Suprapubic skin (tissue), 4 donors: ENCODE data around the gene CST4.

ENCODE experiments used
- POLR2A ChIP-seq, 2 donors: fragments of 450-650 bp; IDR thresholded peaks; one replicate each; pipeline ENCODE4 v1.6.1; 2017; ENCODE audit warnings: antibody characterized with exemption in 2 of 2, mild to moderate bottlenecking in 2 of 2, moderate library complexity in 2 of 2
- POLR2AphosphoS5 ChIP-seq, 3 donors: sonication (generic); formaldehyde crosslinking; IDR thresholded peaks; one replicate each; pipeline ENCODE4 v1.6.1; 2017; ENCODE audit warnings: antibody characterized with exemption in 3 of 3
- TF ChIP-seq, protein P1 (sequence below), 2 donors: fragments of 200-600 bp in 1 of 2; fragments of 450-650 bp in 1 of 2; sonication (generic) in 1 of 2; IDR thresholded peaks; one replicate each; pipeline ENCODE4 v1.5.1; 2016 to 2019; ENCODE audit warnings: antibody characterized with exemption in 2 of 2, mild to moderate bottlenecking in 1 of 2, moderate library complexity in 1 of 2

DNA sequence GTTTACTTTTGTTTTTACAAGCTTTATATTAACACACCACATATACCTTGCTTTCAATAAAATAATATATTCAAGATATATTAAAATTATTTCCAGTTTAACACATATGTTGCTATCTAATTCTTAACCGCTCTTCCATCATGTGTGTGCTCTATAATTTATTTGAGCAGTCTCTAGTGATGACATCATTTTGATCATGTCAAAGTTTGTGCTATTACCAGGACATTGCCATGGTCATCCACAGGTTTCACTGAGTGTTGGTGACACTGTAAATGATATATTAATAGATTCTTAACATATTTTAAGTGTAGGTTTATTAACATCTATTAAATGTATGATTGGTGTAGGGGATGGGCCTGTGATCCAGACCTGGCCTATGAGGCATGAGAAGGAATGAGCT is 17.1 kb upstream of the CST4 start:
- TF ChIP-seq, protein P1, sequence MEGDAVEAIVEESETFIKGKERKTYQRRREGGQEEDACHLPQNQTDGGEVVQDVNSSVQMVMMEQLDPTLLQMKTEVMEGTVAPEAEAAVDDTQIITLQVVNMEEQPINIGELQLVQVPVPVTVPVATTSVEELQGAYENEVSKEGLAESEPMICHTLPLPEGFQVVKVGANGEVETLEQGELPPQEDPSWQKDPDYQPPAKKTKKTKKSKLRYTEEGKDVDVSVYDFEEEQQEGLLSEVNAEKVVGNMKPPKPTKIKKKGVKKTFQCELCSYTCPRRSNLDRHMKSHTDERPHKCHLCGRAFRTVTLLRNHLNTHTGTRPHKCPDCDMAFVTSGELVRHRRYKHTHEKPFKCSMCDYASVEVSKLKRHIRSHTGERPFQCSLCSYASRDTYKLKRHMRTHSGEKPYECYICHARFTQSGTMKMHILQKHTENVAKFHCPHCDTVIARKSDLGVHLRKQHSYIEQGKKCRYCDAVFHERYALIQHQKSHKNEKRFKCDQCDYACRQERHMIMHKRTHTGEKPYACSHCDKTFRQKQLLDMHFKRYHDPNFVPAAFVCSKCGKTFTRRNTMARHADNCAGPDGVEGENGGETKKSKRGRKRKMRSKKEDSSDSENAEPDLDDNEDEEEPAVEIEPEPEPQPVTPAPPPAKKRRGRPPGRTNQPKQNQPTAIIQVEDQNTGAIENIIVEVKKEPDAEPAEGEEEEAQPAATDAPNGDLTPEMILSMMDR (IDR thresholded peaks at IDR 0.05): no peak
- TF ChIP-seq POLR2A (IDR thresholded peaks at IDR 0.05): no peak
- no peak for TF ChIP-seq POLR2AphosphoS5 (IDR thresholded peaks at IDR 0.05)
